ENCODE measurements around the gene PLA2G15. TPM values are rescaled to one million over a fixed set of nuclear protein-coding genes. Genes with fewer than 3 reads are reported as not detected.

PLA2G15 gene
- total RNA-seq, 4 donors from 2014 or later, result 16.4 to 28.6 (median 22.3) TPM

DNA sequence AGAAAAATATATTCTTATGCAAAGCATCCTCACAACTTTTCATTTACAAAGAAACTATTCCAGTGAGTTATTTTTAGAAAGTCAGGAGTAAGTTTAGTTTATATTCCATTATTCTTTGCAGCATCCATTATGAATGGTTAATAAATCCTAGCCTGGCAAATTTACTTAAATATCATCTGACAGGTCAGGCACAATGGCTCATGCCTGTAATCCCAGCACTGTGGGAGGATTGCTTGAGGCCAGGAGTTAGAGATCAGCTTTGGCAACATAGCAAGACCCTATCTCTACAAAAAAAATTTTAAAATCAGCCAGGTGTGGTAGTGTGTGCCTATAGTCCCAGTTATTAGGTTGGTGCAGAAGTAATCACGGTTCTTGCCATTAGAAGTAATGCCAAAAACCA lies 22.1 kb upstream of the PLA2G15 start:
- intact Hi-C loops (cut with DNase I; ENCODE audit: low total_unique reads), result loop anchor here (10.0 kb wide), 1 partner anchor 228 kb away; the partner anchor contains the start of gene DPEP2
- H3K4me3 ChIP-seq (ENCODE audit: low read depth, poor library complexity, severe bottlenecking), result no peak overlapping the region
- TF ChIP-seq, protein P1, sequence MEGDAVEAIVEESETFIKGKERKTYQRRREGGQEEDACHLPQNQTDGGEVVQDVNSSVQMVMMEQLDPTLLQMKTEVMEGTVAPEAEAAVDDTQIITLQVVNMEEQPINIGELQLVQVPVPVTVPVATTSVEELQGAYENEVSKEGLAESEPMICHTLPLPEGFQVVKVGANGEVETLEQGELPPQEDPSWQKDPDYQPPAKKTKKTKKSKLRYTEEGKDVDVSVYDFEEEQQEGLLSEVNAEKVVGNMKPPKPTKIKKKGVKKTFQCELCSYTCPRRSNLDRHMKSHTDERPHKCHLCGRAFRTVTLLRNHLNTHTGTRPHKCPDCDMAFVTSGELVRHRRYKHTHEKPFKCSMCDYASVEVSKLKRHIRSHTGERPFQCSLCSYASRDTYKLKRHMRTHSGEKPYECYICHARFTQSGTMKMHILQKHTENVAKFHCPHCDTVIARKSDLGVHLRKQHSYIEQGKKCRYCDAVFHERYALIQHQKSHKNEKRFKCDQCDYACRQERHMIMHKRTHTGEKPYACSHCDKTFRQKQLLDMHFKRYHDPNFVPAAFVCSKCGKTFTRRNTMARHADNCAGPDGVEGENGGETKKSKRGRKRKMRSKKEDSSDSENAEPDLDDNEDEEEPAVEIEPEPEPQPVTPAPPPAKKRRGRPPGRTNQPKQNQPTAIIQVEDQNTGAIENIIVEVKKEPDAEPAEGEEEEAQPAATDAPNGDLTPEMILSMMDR (IDR thresholded peaks at IDR 0.05), result no peak
- TF ChIP-seq POLR2A (IDR thresholded peaks at IDR 0.05), result no peak
- DNase-seq (ENCODE audit: low spot score in 2 of 2), result no peak
- 76 to 82% methylated on average over 1 of the region's 1 CpG for WGBS, 2 donors

DNA sequence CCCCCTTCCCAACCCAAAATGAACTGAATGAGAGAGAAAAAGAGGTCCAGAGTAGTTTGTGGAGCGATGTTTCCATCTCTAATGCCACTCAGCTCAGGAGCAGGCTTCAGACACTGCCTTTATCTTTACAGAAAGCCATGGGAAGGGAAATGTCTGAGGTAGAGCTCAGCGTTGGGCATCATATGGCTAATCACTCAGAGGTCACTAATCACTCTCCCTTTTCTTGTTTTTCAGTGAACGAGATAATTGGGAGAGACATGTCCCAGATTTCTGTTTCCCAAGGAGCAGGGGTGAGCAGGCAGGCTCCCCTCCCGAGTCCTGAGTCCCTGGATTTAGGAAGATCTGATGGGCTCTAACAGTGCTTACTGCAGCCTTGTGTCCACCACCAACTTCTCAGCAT lies 19.1 kb upstream of the PLA2G15 start:
- 82 to 88% methylated on average over 4 of the region's 4 CpGs for WGBS, 2 donors
- no peak for DNase-seq (ENCODE audit: low spot score in 2 of 2)
- no peak for TF ChIP-seq POLR2A (IDR thresholded peaks at IDR 0.05)
- TF ChIP-seq, protein P1 (IDR thresholded peaks at IDR 0.05), result no peak
- intact Hi-C loops (cut with DNase I; ENCODE audit: low total_unique reads), result loop anchor here (10.0 kb wide), 1 partner anchor 231 kb away; the partner anchor contains the start of gene DPEP2
- no peak overlapping the region for H3K4me3 ChIP-seq (ENCODE audit: low read depth, poor library complexity, severe bottlenecking)

DNA sequence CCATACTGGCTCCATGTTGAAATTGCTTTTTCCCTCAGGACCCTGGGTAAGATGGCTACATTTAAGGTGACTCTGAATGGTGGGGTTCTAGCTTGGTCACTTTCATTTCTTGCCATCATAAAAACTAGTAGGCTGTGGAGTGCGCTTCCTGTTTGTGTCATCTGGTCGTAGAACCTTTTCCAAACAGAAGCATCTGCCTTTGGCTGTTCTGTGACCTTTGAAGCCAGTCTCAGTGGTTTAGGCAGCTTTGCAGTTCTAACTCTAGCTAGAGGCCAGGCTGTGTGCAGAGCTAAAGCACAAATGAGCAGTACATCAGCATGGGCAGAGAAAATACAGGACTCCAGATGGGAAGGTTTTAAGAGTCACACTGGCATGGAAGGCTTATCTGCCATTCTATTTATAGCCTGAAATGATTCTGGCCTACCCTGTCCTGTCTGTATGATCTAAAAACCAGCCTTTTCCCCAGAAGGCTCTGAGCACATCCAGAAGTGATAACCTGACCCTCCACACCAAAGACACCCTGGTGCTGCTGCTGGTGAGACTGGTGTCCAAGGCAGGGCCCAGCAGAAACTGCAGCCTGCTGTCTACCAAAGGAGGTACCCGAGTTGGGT lies 17.9 kb upstream of the PLA2G15 start:
- H3K4me3 ChIP-seq (ENCODE audit: low read depth, poor library complexity, severe bottlenecking), result no peak overlapping the region
- 57 to 70% methylated on average over 3 of the region's 3 CpGs for WGBS, 2 donors
- intact Hi-C loops (cut with DNase I; ENCODE audit: low total_unique reads), result loop anchor here (10.0 kb wide), 1 partner anchor 232 kb away; the partner anchor contains the start of gene DPEP2
- no peak for DNase-seq (ENCODE audit: low spot score in 2 of 2)
- TF ChIP-seq, protein P1 (IDR thresholded peaks at IDR 0.05), result no peak

DNA sequence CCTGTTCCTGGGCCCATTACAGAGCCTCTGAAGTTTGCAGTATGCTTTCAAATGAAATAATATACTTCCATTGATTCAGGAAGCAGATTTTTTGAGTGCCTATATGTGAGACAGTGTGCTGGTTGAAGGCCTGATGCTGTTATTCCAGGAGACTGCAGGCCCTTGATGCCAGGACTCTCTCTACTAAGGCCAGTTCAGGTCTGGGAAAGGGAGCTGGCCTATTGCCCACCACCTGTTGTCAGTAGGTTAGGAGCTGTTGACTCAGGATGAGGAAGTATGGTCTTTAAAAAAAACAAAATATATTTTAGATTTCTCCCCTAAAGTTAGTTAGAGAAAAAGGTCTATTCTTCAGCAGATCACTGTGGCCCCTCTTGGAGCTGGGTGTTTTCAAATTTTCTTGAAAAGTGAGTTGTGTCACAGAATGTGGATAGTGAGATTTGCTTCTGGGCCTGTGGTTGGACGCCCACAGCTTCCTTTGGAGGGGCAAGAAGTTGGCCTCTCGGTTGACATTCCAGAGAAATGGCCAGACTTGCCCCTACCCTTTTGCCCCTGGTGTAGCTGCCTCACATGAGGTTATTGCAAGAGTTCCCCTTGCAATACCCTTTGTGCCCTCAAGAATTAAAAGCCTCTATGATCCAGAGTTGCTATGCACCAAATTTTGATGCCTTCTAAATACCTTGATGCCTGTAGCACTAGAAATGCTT lies 17.2 kb upstream of the PLA2G15 start:
- no peak overlapping the region for H3K4me3 ChIP-seq (ENCODE audit: low read depth, poor library complexity, severe bottlenecking)
- no peak for TF ChIP-seq POLR2A (IDR thresholded peaks at IDR 0.05)
- TF ChIP-seq, protein P1 (IDR thresholded peaks at IDR 0.05), result no peak
- peak in 1 of 2 donors; percentile 82 for DNase-seq (ENCODE audit: low spot score in 2 of 2)
- WGBS, 2 donors, result 67 to 91% methylated on average over 2 of the region's 2 CpGs
- intact Hi-C loops (cut with DNase I; ENCODE audit: low total_unique reads), result loop anchor here (10.0 kb wide), 1 partner anchor 233 kb away; the partner anchor contains the start of gene DPEP2

DNA sequence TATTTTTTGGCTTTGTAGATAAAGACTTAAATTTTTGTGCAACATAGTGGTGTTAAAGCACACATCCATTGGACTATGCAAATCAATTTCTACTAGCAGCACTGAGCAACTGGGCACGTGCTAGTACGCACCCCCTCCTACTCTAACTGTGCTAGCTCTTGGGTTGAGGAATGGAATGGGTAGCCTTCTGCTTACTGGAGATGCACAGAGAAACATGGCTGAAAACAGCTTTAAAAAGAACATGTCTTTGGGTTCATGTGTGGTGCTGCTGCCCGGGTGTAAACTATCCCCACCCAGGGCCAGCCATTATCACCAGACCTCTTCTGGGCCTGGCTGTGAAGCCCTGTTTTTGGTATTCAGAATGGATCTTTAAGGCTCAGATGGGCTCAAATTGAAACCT lies 16.5 kb upstream of the PLA2G15 start:
- intact Hi-C loops (cut with DNase I; ENCODE audit: low total_unique reads), result loop anchor here (10.0 kb wide), 1 partner anchor 234 kb away; the partner anchor contains the start of gene DPEP2
- TF ChIP-seq POLR2A (IDR thresholded peaks at IDR 0.05), result no peak
- TF ChIP-seq, protein P1 (IDR thresholded peaks at IDR 0.05), result no peak
- no peak for DNase-seq (ENCODE audit: low spot score in 2 of 2)
- H3K4me3 ChIP-seq (ENCODE audit: low read depth, poor library complexity, severe bottlenecking), result no peak overlapping the region
- WGBS, 2 donors, result 72 to 84% methylated on average over 3 of the region's 3 CpGs
